ENCODE measurements around the gene ABCG2. TPM values are rescaled to one million over a fixed set of nuclear protein-coding genes. Genes with fewer than 3 reads are reported as not detected.

Gene ABCG2
- total RNA-seq, 1 experiment from 2014 or later = 3.8 TPM

GRCh38 chr4:88097781-88098180, 60.7 kb downstream of the ABCG2 start:
- no peak for TF ChIP-seq ESRRA (CRISPR knock-in tag; IDR thresholded peaks at IDR 0.05; ENCODE audit: borderline replicate concordance)
- TF ChIP-seq FOXK1 (CRISPR knock-in tag; IDR thresholded peaks at IDR 0.05) = no peak
- TF ChIP-seq PRRX2 (CRISPR knock-in tag; IDR thresholded peaks at IDR 0.05) = no peak
- no peak for TF ChIP-seq E2F5 (CRISPR knock-in tag; IDR thresholded peaks at IDR 0.05)
- no peak for TF ChIP-seq EMX1 (CRISPR knock-in tag; IDR thresholded peaks at IDR 0.05)
- TF ChIP-seq ZMAT4 (CRISPR knock-in tag; IDR thresholded peaks at IDR 0.05) = no peak
- no peak for TF ChIP-seq AR (CRISPR knock-in tag; IDR thresholded peaks at IDR 0.05)
- TF ChIP-seq STAT6 (CRISPR knock-in tag; conservative IDR thresholded peaks at IDR 0.05; ENCODE audit: low read depth) = no peak
- TF ChIP-seq ZBTB43 (CRISPR knock-in tag; IDR thresholded peaks at IDR 0.05) = no peak
- TF ChIP-seq TP53 (CRISPR knock-in tag; IDR thresholded peaks at IDR 0.05) = no peak
- TF ChIP-seq ZNF317 (CRISPR knock-in tag; IDR thresholded peaks at IDR 0.05; ENCODE audit: borderline replicate concordance, low read depth) = no peak
- TF ChIP-seq ATF1 (CRISPR knock-in tag; IDR thresholded peaks at IDR 0.05) = no peak
- TF ChIP-seq MYBL2 (CRISPR knock-in tag; IDR thresholded peaks at IDR 0.05) = no peak
- TF ChIP-seq GRHL2 (CRISPR knock-in tag; IDR thresholded peaks at IDR 0.05; ENCODE audit: insufficient replicate concordance, severe bottlenecking) = no peak
- TF ChIP-seq, protein P1, sequence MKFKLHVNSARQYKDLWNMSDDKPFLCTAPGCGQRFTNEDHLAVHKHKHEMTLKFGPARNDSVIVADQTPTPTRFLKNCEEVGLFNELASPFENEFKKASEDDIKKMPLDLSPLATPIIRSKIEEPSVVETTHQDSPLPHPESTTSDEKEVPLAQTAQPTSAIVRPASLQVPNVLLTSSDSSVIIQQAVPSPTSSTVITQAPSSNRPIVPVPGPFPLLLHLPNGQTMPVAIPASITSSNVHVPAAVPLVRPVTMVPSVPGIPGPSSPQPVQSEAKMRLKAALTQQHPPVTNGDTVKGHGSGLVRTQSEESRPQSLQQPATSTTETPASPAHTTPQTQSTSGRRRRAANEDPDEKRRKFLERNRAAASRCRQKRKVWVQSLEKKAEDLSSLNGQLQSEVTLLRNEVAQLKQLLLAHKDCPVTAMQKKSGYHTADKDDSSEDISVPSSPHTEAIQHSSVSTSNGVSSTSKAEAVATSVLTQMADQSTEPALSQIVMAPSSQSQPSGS (CRISPR knock-in tag; IDR thresholded peaks at IDR 0.05; ENCODE audit: borderline replicate concordance, low read depth) = no peak
- TF ChIP-seq, protein P2, sequence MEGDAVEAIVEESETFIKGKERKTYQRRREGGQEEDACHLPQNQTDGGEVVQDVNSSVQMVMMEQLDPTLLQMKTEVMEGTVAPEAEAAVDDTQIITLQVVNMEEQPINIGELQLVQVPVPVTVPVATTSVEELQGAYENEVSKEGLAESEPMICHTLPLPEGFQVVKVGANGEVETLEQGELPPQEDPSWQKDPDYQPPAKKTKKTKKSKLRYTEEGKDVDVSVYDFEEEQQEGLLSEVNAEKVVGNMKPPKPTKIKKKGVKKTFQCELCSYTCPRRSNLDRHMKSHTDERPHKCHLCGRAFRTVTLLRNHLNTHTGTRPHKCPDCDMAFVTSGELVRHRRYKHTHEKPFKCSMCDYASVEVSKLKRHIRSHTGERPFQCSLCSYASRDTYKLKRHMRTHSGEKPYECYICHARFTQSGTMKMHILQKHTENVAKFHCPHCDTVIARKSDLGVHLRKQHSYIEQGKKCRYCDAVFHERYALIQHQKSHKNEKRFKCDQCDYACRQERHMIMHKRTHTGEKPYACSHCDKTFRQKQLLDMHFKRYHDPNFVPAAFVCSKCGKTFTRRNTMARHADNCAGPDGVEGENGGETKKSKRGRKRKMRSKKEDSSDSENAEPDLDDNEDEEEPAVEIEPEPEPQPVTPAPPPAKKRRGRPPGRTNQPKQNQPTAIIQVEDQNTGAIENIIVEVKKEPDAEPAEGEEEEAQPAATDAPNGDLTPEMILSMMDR (IDR thresholded peaks at IDR 0.05) = no peak
- TF ChIP-seq RORB (CRISPR knock-in tag; IDR thresholded peaks at IDR 0.05) = no peak
- no peak for TF ChIP-seq IRF2 (CRISPR knock-in tag; IDR thresholded peaks at IDR 0.05; ENCODE audit: borderline replicate concordance, low read depth)
- TF ChIP-seq FOXP4 (CRISPR knock-in tag; IDR thresholded peaks at IDR 0.05) = no peak
- H3K9me3 Mint-ChIP-seq = no peaks in the 10 kb centered on the region; the same call in 1 of the 2 replicates
- CTCF ChIA-PET = interaction anchor here (1.0 kb wide), 1 partner anchor 259 kb away, joined by 3 read pairs; no protein-coding TSS in a partner anchor
- H3K27ac Mint-ChIP-seq = no peak overlapping the region
- no peaks in the 10 kb centered on the region for H3K27me3 Mint-ChIP-seq (ENCODE audit: low read depth)
- POLR2A ChIA-PET = no interaction called here
- ATAC-seq = no peak
- H3K4me3 Mint-ChIP-seq = no peak overlapping the region
- no peak for DNase-seq (ENCODE audit: low spot score)
- no peaks in the 10 kb centered on the region for H3K36me3 Mint-ChIP-seq
- peaks cover 4% of the 10 kb centered on the region; the same call in 1 of the 2 replicates for H3K4me1 Mint-ChIP-seq

All from WTC11 (cell line).